Measurements from ENCODE around the gene KRTAP8-1. TPM values are rescaled to one million over a fixed set of nuclear protein-coding genes. Genes with fewer than 3 reads are reported as not detected.

Gene KRTAP8-1
- not detected in 3 replicates for total RNA-seq

- no peaks in the 10 kb centered on the region for H3K9me3 Mint-ChIP-seq
- no peak within 1 kb of the TSS for H3K27ac Mint-ChIP-seq
- no peaks in the 10 kb centered on the region for H3K36me3 Mint-ChIP-seq
- no peak within 1 kb of the TSS for H3K4me3 Mint-ChIP-seq
- DNase-seq (ENCODE audit: low spot score in 2 of 2, unreplicated experiment in 2 of 2) = no peak
- peaks cover 11% of the 10 kb centered on the region for H3K27me3 Mint-ChIP-seq (ENCODE audit: low read depth)
- H3K4me1 Mint-ChIP-seq = no peaks in the 10 kb centered on the region
- no peak for TF ChIP-seq CTCF (IDR thresholded peaks at IDR 0.05; ENCODE audit: unreplicated experiment)
Measured at GRCh38 chr21:30813174-30813573, at the start of gene KRTAP8-1. Gene KRTAP8-1, minus strand, starts transcription at chr21:30813274. Its CDS starts 54 bp downstream, at chr21:30813220.

- no peak for DNase-seq (ENCODE audit: low spot score in 2 of 2, unreplicated experiment in 2 of 2)
- H3K27me3 Mint-ChIP-seq (ENCODE audit: low read depth) = no peaks in the 10 kb centered on the region
- peaks cover 10% of the 10 kb centered on the region for H3K4me1 Mint-ChIP-seq
- peaks cover 10% of the 10 kb centered on the region for H3K9me3 Mint-ChIP-seq
- H3K36me3 Mint-ChIP-seq = no peaks in the 10 kb centered on the region
- no peak overlapping the region for H3K27ac Mint-ChIP-seq
- no peak for TF ChIP-seq CTCF (IDR thresholded peaks at IDR 0.05; ENCODE audit: unreplicated experiment)
- H3K4me3 Mint-ChIP-seq = no peak overlapping the region
Measured at GRCh38 chr21:30847627-30848500, 34.8 kb upstream of the KRTAP8-1 start.

GRCh38 chr21:30842990-30843389 is 29.9 kb upstream of the KRTAP8-1 start:
- H3K9me3 Mint-ChIP-seq = peaks cover 3% of the 10 kb centered on the region
- H3K27ac Mint-ChIP-seq = no peak overlapping the region
- no peak overlapping the region for H3K4me3 Mint-ChIP-seq

GRCh38 chr21:30839304-30839703 is 26.2 kb upstream of the KRTAP8-1 start:
- no peak for TF ChIP-seq CTCF (IDR thresholded peaks at IDR 0.05; ENCODE audit: unreplicated experiment)
- Mint-ChIP-seq H3K27ac (no peak overlapping the region), H3K27me3 (ENCODE audit: low read depth) (peaks cover 10% of the 10 kb centered on the region), H3K4me3 (no peak overlapping the region), H3K9me3 (peaks cover 3% of the 10 kb centered on the region), H3K4me1 (no peaks in the 10 kb centered on the region), H3K36me3 (no peaks in the 10 kb centered on the region)
- DNase-seq (ENCODE audit: low spot score in 2 of 2, unreplicated experiment in 2 of 2) = no peak

More at GRCh38 chr21:30842990-30843389, 29.9 kb upstream of the KRTAP8-1 start:
- no peaks in the 10 kb centered on the region for H3K36me3 Mint-ChIP-seq
- H3K27me3 Mint-ChIP-seq (ENCODE audit: low read depth) = peaks cover 4% of the 10 kb centered on the region
- TF ChIP-seq CTCF (IDR thresholded peaks at IDR 0.05; ENCODE audit: unreplicated experiment) = peak; percentile 57
- no peak for DNase-seq (ENCODE audit: low spot score in 2 of 2, unreplicated experiment in 2 of 2)
- peaks cover 8% of the 10 kb centered on the region for H3K4me1 Mint-ChIP-seq

GRCh38 chr21:30838536-30838935 is 25.5 kb upstream of the KRTAP8-1 start:
- H3K4me3 Mint-ChIP-seq = no peak overlapping the region
- no peak for TF ChIP-seq CTCF (IDR thresholded peaks at IDR 0.05; ENCODE audit: unreplicated experiment)

More at GRCh38 chr21:30838536-30838935, 25.5 kb upstream of the KRTAP8-1 start:
- no peak for DNase-seq (ENCODE audit: low spot score in 2 of 2, unreplicated experiment in 2 of 2)
- no peaks in the 10 kb centered on the region for H3K36me3 Mint-ChIP-seq
- no peak overlapping the region for H3K27ac Mint-ChIP-seq
- H3K9me3 Mint-ChIP-seq = peaks cover 3% of the 10 kb centered on the region
- H3K27me3 Mint-ChIP-seq (ENCODE audit: low read depth) = peaks cover 12% of the 10 kb centered on the region
- H3K4me1 Mint-ChIP-seq = no peaks in the 10 kb centered on the region
